ENCODE measurements around the gene SFRP2. TPM values are rescaled to one million over a fixed set of nuclear protein-coding genes. Genes with fewer than 3 reads are reported as not detected.

Gene SFRP2
- total and polyA plus RNA-seq, 8 donors, result 1.2 to 40.0 (median 9.2) TPM; not detected in 2

DNA sequence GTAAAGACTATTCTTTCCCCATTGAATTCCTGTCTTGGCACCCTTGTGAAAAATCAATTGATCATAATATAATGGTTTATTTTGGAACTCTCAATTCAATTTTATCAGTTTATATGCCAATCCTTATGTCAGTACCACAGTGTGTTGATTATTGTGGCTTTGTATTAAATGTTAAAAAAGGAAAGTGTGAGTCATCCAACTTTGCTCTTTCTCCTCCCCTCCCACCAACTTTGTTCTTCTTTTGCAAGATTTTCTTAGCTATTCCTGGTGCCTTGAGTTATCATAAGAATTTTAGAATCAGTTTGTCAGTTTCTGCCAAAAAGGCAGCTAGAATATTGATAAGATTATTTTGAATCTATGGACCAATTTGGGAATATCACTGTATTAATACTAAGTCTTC lies 17.8 kb downstream of the SFRP2 start:
- intact Hi-C loops (cut with DNase I; ENCODE audit: low total_unique reads), result no loop called here

DNA sequence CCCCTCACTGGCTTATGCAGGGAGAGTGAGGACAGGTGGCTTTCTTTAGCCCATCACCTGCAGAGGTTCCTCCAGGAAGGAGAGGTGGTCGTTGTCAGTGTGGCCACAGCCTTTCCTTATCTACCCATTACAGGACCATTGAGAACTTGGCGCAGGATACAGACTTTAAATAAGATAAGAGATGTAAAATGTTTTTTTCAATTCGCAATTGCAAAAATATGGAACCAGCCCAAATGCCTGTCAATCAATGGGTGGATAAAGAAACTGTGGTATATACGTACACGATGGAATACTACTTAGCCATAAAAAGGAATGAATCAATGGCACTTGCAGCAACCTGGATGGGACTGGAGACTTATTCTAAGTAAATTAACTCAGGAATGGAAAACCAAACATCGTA lies 22.1 kb downstream of the SFRP2 start:
- Histone ChIP-seq H3K36me3 (no peaks in the 10 kb centered on the region), H3K4me3 (no peak overlapping the region), H3K9me3 (peaks cover 0 to 4% (median 2%) of the 10 kb centered on the region in 4 donors), H3K27ac (no peak overlapping the region), H3K27me3 (peaks cover 0 to 6% (median 0%) of the 10 kb centered on the region in 3 donors), H3K4me1 (no peaks in the 10 kb centered on the region)
- 74 to 86% (median 81%) methylated on average over 6 of the region's 6 CpGs for WGBS, 5 donors
- intact Hi-C loops (cut with DNase I; ENCODE audit: low total_unique reads), result no loop called here
- no peak for DNase-seq
- TF ChIP-seq POLR2AphosphoS5 (IDR thresholded peaks at IDR 0.05) (no peak), EP300 (IDR thresholded peaks at IDR 0.05) (no peak), POLR2A (IDR thresholded peaks at IDR 0.05) (no peak)
- TF ChIP-seq, protein P1, sequence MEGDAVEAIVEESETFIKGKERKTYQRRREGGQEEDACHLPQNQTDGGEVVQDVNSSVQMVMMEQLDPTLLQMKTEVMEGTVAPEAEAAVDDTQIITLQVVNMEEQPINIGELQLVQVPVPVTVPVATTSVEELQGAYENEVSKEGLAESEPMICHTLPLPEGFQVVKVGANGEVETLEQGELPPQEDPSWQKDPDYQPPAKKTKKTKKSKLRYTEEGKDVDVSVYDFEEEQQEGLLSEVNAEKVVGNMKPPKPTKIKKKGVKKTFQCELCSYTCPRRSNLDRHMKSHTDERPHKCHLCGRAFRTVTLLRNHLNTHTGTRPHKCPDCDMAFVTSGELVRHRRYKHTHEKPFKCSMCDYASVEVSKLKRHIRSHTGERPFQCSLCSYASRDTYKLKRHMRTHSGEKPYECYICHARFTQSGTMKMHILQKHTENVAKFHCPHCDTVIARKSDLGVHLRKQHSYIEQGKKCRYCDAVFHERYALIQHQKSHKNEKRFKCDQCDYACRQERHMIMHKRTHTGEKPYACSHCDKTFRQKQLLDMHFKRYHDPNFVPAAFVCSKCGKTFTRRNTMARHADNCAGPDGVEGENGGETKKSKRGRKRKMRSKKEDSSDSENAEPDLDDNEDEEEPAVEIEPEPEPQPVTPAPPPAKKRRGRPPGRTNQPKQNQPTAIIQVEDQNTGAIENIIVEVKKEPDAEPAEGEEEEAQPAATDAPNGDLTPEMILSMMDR (IDR thresholded peaks at IDR 0.05), result no peak

More for the DNA sequence above, 17.8 kb downstream of the SFRP2 start:
- Histone ChIP-seq H3K36me3 (no peaks in the 10 kb centered on the region), H3K27me3 (peaks cover 0 to 4% (median 0%) of the 10 kb centered on the region in 3 donors), H3K27ac (no peak overlapping the region), H3K4me3 (no peak overlapping the region), H3K9me3 (peaks cover 0 to 4% (median 2%) of the 10 kb centered on the region in 4 donors), H3K4me1 (no peaks in the 10 kb centered on the region)
- TF ChIP-seq, protein P1 (IDR thresholded peaks at IDR 0.05), result no peak
- TF ChIP-seq POLR2A (IDR thresholded peaks at IDR 0.05) (no peak), EP300 (IDR thresholded peaks at IDR 0.05) (no peak), POLR2AphosphoS5 (IDR thresholded peaks at IDR 0.05) (no peak)
- no peak for DNase-seq

DNA sequence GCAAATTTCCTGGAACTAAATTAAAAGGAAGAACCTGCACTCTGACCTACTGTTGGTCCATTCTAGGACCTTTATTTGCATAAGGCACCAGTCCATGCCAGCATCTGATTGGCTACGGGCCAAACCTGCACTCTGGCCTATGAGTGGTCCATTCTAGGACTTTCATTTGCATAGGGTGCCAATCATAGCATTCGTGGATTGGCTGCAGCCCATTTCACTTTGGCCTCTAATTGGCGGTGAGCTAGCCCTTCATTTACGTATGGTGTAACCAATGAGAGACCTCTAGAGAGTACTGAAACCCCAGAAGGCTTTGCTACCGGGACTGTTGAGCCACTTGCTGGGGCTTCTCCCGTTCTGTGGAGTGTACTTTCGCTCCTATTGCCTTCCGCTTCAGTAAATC lies 23.0 kb downstream of the SFRP2 start:
- intact Hi-C loops (cut with DNase I; ENCODE audit: low total_unique reads), result no loop called here
- DNase-seq, result no peak
- peaks cover 0 to 11% (median 2%) of the 10 kb centered on the region in 3 donors for H3K27me3 ChIP-seq
- TF ChIP-seq POLR2A (IDR thresholded peaks at IDR 0.05) (no peak), POLR2AphosphoS5 (IDR thresholded peaks at IDR 0.05) (no peak)
- TF ChIP-seq, protein P1 (IDR thresholded peaks at IDR 0.05), result no peak
- H3K9me3 ChIP-seq, result peaks cover 0 to 4% (median 2%) of the 10 kb centered on the region in 4 donors
- no peaks in the 10 kb centered on the region for H3K4me1 ChIP-seq
- H3K36me3 ChIP-seq, result no peaks in the 10 kb centered on the region
- WGBS, 5 donors, result 81 to 89% (median 86%) methylated on average over 8 of the region's 8 CpGs
- no peak overlapping the region for H3K27ac ChIP-seq
- H3K4me3 ChIP-seq, result no peak overlapping the region

DNA sequence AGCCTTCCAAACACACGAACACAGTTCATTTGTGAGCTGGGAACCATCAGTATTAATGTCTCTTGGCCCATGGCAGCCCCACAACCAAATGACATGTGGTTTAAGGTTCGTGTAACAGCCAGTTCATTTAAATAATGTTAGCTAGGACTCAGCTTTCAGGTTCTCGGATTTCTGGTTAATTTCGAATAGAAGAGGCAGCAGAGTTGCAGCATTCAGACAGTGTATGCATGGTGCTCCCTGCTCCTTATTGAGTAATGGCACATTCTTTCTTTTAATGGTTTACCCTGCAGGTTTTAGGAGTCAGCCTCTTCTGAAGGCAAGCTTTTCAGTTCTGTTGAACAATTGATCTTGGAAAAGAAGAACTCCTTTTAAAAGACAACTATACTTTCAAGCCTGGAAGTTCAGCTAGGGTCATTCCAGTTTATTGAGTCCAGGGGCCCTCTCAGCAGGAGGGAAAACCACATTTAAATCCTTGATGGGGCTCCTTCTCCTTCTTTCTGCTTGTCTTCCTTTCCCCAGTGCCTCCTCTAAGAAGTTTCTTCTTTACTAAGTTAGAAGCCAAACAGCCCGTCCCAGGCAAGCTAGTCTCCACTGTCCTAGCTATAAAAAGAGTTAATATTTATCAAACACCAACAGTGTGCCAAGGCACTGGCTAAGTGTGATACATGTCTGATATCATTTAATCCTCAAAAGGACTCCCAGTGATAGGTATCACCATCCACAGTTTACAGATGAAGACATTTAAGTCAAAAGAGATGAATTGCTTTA lies 24.1 kb downstream of the SFRP2 start:
- H3K27me3 ChIP-seq, result peaks cover 0 to 22% (median 13%) of the 10 kb centered on the region in 3 donors
- no peak overlapping the region for H3K4me3 ChIP-seq
- 53 to 65% (median 56%) methylated on average over 5 of the region's 5 CpGs for WGBS, 5 donors
- no peak overlapping the region for H3K27ac ChIP-seq
- TF ChIP-seq EP300 (IDR thresholded peaks at IDR 0.05), result no peak
- TF ChIP-seq, protein P1 (IDR thresholded peaks at IDR 0.05), result no peak
- TF ChIP-seq POLR2AphosphoS5 (IDR thresholded peaks at IDR 0.05), result no peak
- no peak for TF ChIP-seq POLR2A (IDR thresholded peaks at IDR 0.05)
- H3K4me1 ChIP-seq, result peaks cover 0 to 6% (median 5%) of the 10 kb centered on the region in 4 donors
- no peak for DNase-seq
- peaks cover 0 to 4% (median 0%) of the 10 kb centered on the region in 4 donors for H3K9me3 ChIP-seq
- H3K36me3 ChIP-seq, result no peaks in the 10 kb centered on the region
- intact Hi-C loops (cut with DNase I; ENCODE audit: low total_unique reads), result no loop called here

Measured in stomach (tissue), 9 donors.